ENCODE measurements around the gene PLXNA4.

Gene PLXNA4

GRCh38 chr7:132491391-132491945, 84.8 kb downstream of the PLXNA4 start:
- intact Hi-C loops (cut with DNase I) = no loop called here
- no peak for DNase-seq

- intact Hi-C loops (cut with DNase I) = no loop called here
- no peak for DNase-seq
These were observed 85.8 kb downstream of the PLXNA4 start for GRCh38 chr7:132490474-132490873.

DNA sequence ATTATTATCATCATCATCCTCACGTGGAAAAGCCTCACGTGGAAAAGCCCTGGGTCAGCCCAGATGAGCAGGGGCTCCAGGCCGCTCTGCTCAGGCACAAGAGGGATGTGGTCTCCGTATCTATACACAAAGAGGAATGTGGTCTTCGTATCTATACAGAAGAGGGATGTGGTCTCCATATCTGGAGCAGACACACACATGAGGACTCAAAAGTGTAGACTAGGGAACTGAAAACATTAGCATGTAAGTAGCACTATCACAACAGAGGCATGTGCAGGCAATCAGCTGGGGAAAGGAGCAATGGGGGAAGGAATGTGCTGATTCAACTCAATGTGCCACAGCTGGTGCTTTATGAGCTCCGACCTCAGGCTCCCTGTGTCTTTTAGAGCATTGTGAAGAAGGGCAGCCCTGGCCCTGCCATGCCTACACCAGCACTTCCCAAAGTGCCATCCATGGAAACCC, 86.5 kb downstream of the PLXNA4 start:
- no peak for DNase-seq
- intact Hi-C loops (cut with DNase I) = no loop called here

DNA sequence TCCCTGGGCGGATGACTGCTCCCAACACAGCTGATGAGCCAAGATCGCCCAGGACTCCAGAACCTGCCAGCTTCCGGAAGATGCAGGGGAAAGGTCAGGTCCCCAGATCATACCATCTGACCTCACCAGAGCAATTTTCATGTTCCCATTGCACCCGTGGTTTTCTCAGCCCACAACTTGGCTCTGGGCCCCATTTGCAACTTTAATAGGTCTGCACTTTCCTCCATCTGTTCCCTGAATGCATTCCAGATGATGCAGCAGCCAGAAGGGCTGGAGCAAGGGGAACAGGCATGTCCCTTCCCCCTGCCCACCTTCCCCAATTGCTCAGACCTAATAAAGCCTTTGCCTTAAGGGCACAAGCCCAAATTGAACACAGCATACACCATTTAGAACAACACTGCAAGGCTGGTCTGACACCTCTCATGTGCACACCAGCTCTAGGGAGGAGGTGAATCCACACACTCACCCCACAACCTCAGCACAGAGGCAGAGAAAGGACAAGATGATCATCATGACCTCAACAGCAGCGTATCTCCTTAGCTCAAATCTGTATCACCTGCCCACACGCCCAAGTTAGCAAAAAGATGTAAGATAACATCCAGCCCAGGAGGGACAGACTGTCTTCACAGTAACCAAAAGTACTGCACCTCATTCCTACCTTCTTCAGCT, 87.5 kb downstream of the PLXNA4 start:
- intact Hi-C loops (cut with DNase I) = no loop called here
- no peak for DNase-seq

DNA sequence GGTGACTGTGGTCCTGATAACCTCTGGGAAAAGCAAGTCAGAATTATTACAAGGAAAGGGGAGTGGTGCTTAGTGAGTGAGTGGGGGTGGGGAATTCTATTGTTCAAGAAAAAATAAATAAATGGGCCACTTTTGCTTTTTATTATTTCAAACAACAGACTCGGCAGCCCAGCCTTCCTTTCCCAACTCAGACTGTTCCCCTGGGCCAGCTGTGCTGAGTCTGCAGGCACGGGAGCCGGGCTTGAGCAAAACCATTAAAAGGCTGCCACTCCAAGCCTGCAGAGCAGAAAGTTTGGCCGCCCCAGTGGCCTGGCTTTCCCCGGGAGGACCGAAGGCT, 90.0 kb downstream of the PLXNA4 start:
- DNase-seq = no peak
- intact Hi-C loops (cut with DNase I) = no loop called here

DNA sequence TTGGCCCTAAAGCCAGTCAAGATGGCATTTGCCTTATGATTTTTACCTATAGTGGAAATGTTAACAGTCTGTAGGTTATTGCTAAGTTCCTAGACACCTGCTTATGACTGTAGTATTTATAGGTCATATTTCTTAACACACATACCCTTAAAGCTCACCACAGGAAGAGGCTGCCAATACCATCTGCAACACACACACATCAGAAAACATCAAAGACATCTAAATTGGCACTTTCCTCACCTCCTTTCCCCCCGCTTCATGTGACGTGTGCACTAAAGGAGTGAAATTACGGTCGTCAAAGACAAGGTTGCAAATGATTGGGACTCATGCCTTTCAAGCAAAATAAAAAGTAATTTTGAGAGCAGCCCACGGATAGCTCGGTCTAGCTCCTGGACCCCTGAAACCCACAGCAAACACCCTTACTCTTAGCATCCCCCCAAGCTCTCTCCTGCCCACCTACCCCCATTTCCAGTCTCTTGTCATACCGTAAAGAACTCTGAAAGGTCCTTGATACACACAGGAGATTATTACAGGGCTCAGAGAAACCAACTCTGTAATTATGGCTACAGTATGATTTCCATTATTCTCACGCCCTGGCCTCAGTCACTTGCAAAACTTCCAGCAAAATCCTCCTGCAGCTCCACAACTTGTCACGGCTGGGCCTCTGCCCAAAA, 90.5 kb downstream of the PLXNA4 start:
- DNase-seq = no peak
- intact Hi-C loops (cut with DNase I) = no loop called here

GRCh38 chr7:132485136-132485535, 91.1 kb downstream of the PLXNA4 start:
- intact Hi-C loops (cut with DNase I) = no loop called here
- no peak for DNase-seq

- DNase-seq = no peak
- intact Hi-C loops (cut with DNase I) = no loop called here
These were observed 93.4 kb downstream of the PLXNA4 start for GRCh38 chr7:132482866-132483265.

- intact Hi-C loops (cut with DNase I) = no loop called here
- DNase-seq = peak in 16 of 42 donors; percentile 12 to 59 (median 33)
These were observed 95.7 kb downstream of the PLXNA4 start for GRCh38 chr7:132480534-132480933.

DNA sequence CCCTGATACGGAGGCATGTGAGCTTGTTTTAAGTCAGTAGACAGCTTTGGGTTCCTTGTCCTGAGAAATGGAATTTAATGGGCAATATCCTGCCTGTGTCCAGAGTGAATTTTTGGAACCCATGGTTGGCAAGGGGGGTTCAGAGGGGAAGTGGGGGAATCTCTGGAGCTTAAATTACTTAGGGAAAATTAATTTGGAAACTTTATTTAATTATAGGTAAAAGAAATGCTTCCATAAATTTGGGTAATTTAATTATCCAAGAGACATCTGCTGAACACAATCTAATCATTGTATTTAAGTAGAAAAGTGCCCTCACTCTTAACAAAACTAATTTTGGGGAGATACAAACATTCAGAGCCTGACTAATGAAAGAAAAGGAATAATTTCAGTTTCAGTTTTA, 99.7 kb downstream of the PLXNA4 start:
- no peak for DNase-seq
- intact Hi-C loops (cut with DNase I) = no loop called here

DNA sequence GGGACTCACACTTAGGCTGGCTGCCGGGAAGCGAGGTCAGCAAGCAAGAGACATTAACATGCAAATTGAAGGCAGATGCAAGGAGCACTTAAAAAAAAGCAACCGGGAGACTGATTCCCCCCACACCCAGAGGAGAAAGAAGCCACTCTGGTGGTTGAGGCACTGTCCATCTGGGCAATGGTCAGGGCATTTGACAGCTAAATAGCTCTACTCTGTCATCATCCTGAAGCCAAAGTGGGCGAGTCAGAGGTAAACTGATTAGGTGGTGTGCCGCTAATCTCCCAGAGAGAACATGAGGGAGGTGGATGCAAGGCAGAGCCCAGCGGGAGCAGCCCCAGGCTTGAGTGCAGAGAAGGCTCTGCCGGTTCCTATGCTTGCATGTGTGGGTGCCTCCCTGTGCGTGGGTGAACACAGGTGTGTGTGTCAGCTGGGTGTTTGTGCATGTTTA, 100.6 kb downstream of the PLXNA4 start:
- intact Hi-C loops (cut with DNase I) = no loop called here
- DNase-seq = peak in 34 of 42 donors; percentile 13 to 75 (median 48)

GRCh38 chr7:132475037-132475668, 101.1 kb downstream of the PLXNA4 start:
- no peak for DNase-seq
- intact Hi-C loops (cut with DNase I) = no loop called here

DNA sequence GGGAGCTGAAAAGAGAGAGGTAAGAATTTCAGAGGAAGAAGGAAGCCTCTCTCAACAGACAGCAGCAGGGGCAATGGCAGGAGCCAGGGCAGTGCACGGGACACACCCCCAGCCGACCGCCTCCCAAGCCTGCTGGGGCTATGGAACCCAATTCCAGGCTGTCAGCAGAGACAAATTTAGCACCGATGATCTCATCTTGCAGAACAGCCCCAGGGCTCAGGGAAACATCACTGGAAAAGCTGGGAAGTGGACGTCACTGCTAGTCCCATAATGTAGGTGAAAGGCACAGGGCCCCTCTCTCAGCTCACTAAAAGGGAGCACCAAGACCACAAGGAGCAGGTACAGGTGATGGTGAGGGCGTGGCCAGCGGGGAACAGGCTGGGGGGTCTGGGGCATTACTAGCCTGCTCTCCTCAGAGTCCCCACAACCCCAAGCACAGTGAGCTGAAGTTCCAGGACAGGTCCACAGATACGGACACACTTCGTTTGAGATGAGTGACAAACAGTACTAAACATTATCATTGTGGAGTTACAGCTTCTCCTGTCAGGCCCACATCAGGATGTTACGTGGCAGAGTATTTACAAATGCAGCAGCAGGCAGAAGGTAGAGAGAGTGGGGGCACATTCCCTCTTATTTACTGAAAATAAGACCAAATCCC, 103.7 kb downstream of the PLXNA4 start:
- peak in 4 of 42 donors; percentile 5 to 57 (median 38) for DNase-seq
- intact Hi-C loops (cut with DNase I) = no loop called here

GRCh38 chr7:132471515-132471914, 104.8 kb downstream of the PLXNA4 start:
- DNase-seq = no peak
- intact Hi-C loops (cut with DNase I) = no loop called here

GRCh38 chr7:132469681-132470080, 106.6 kb downstream of the PLXNA4 start:
- intact Hi-C loops (cut with DNase I) = no loop called here

GRCh38 chr7:132469264-132469663, 107.0 kb downstream of the PLXNA4 start:
- DNase-seq = no peak
- intact Hi-C loops (cut with DNase I) = no loop called here

More at GRCh38 chr7:132469681-132470080, 106.6 kb downstream of the PLXNA4 start:
- no peak for DNase-seq

DNA sequence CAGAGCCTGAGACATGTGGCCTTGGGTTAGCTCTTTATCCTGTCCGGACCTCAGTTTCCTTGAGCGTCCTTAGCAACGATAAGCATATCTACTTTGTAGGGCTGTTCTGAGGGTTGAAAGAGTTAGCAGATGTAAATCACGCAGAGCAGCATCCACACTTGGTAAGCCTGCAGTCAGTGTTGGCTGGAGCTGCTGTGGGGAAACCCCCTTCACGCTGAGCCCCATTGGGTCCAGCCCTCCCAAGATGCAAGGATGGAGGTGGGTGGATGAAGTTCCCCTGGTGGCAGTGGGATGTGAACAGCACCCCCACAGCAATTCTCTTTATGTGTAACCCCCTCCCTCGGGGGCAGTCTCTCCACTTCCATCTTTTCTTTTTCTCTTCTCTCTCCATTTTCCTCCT, 109.9 kb downstream of the PLXNA4 start:
- DNase-seq = no peak
- intact Hi-C loops (cut with DNase I) = no loop called here

DNA sequence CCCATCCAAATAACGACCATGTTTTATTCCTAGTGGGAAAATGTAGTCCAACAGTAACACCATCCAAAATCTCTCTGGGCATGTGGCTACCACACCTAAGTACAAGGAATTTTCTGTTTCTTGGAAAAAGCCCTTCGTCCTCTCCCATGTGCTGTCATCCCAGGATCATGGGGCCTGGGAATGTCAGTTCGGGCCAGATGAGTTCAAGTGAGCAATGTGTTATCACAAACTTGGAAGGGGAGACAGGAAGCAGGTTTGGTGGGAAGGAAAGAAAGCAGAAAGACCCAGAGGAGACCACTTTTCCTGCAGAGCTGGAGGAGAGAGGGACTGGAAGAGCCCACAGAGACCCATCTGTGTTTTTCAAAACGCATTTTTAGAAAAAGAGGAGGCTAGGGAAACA, 110.8 kb downstream of the PLXNA4 start:
- no peak for DNase-seq
- intact Hi-C loops (cut with DNase I) = no loop called here

- no peak for DNase-seq
- intact Hi-C loops (cut with DNase I) = no loop called here
These were observed 111.5 kb downstream of the PLXNA4 start for GRCh38 chr7:132464740-132465139.

- peak in 2 of 42 donors; percentile 21 to 25 for DNase-seq
- intact Hi-C loops (cut with DNase I) = no loop called here
These were observed 112.3 kb downstream of the PLXNA4 start for GRCh38 chr7:132463922-132464321.
